ENCODE data around the gene SLC28A1.

SLC28A1 gene

GRCh38 chr15:84887938-84888337 lies 3.5 kb downstream of the SLC28A1 start:
- no peak overlapping the region for H3K4me2 ChIP-seq (ENCODE audit: insufficient read depth, low read length)
- TF ChIP-seq CTCF (IDR thresholded peaks at IDR 0.05; ENCODE audit: borderline replicate concordance, extremely low read depth, low read length, poor library complexity, severe bottlenecking) (no peak), EZH2 (IDR thresholded peaks at IDR 0.05; ENCODE audit: borderline replicate concordance, low read depth, low read length, severe bottlenecking) (no peak)
- no peaks in the 10 kb centered on the region for H3K4me1 ChIP-seq (ENCODE audit: insufficient read depth, low read length)
- H3K9ac ChIP-seq (ENCODE audit: low read depth, low read length), result no peak overlapping the region
- H2AFZ ChIP-seq (ENCODE audit: low read depth, low read length), result no peak overlapping the region
- H3K27ac ChIP-seq (ENCODE audit: low read length), result no peak overlapping the region
- no peak overlapping the region for H3K4me3 ChIP-seq (ENCODE audit: low read depth in 1 of 2, low read length in 2 of 2)
- DNase-seq, result no peak
- no peak for ATAC-seq (ENCODE audit: insufficient read depth, low read depth)
- no peaks in the 10 kb centered on the region for H3K27me3 ChIP-seq (ENCODE audit: insufficient read depth, low read length, poor library complexity)
- no peaks in the 10 kb centered on the region for H4K20me1 ChIP-seq (ENCODE audit: insufficient read depth, low read length)
- H3K79me2 ChIP-seq (ENCODE audit: insufficient read depth, low read length), result no peaks in the 10 kb centered on the region
- no peaks in the 10 kb centered on the region for H3K9me3 ChIP-seq (ENCODE audit: insufficient read depth, low read length, severe bottlenecking)
- H3K36me3 ChIP-seq (ENCODE audit: insufficient read depth, low read length), result no peaks in the 10 kb centered on the region

- Histone ChIP-seq H3K36me3 (ENCODE audit: insufficient read depth, low read length) (no peaks in the 10 kb centered on the region), H3K4me1 (ENCODE audit: insufficient read depth, low read length) (no peaks in the 10 kb centered on the region), H3K4me2 (ENCODE audit: insufficient read depth, low read length) (no peak overlapping the region), H3K4me3 (ENCODE audit: low read depth in 1 of 2, low read length in 2 of 2) (no peak overlapping the region), H3K79me2 (ENCODE audit: insufficient read depth, low read length) (no peaks in the 10 kb centered on the region), H4K20me1 (ENCODE audit: insufficient read depth, low read length) (no peaks in the 10 kb centered on the region), H3K9me3 (ENCODE audit: insufficient read depth, low read length, severe bottlenecking) (no peaks in the 10 kb centered on the region), H3K27me3 (ENCODE audit: insufficient read depth, low read length, poor library complexity) (no peaks in the 10 kb centered on the region), H2AFZ (ENCODE audit: low read depth, low read length) (no peak overlapping the region), H3K27ac (ENCODE audit: low read length) (no peak overlapping the region), H3K9ac (ENCODE audit: low read depth, low read length) (no peak overlapping the region)
- ATAC-seq (ENCODE audit: insufficient read depth, low read depth) (no peak), DNase-seq (no peak)
- TF ChIP-seq CTCF (IDR thresholded peaks at IDR 0.05; ENCODE audit: borderline replicate concordance, extremely low read depth, low read length, poor library complexity, severe bottlenecking) (no peak), EZH2 (IDR thresholded peaks at IDR 0.05; ENCODE audit: borderline replicate concordance, low read depth, low read length, severe bottlenecking) (no peak)
Measured at GRCh38 chr15:84888639-84889038, 4.2 kb downstream of the SLC28A1 start.

- Histone ChIP-seq H3K4me3 (ENCODE audit: low read depth in 1 of 2, low read length in 2 of 2) (no peak overlapping the region), H3K9ac (ENCODE audit: low read depth, low read length) (no peak overlapping the region), H4K20me1 (ENCODE audit: insufficient read depth, low read length) (no peaks in the 10 kb centered on the region), H3K27ac (ENCODE audit: low read length) (no peak overlapping the region), H3K4me2 (ENCODE audit: insufficient read depth, low read length) (no peak overlapping the region), H3K27me3 (ENCODE audit: insufficient read depth, low read length, poor library complexity) (no peaks in the 10 kb centered on the region), H3K9me3 (ENCODE audit: insufficient read depth, low read length, severe bottlenecking) (no peaks in the 10 kb centered on the region), H2AFZ (ENCODE audit: low read depth, low read length) (no peak overlapping the region), H3K4me1 (ENCODE audit: insufficient read depth, low read length) (no peaks in the 10 kb centered on the region), H3K36me3 (ENCODE audit: insufficient read depth, low read length) (no peaks in the 10 kb centered on the region), H3K79me2 (ENCODE audit: insufficient read depth, low read length) (no peaks in the 10 kb centered on the region)
- no peak for DNase-seq
- TF ChIP-seq CTCF (IDR thresholded peaks at IDR 0.05; ENCODE audit: borderline replicate concordance, extremely low read depth, low read length, poor library complexity, severe bottlenecking) (no peak), EZH2 (IDR thresholded peaks at IDR 0.05; ENCODE audit: borderline replicate concordance, low read depth, low read length, severe bottlenecking) (no peak)
- no peak for ATAC-seq (ENCODE audit: insufficient read depth, low read depth)
Measured at GRCh38 chr15:84889313-84889990, 5.0 kb downstream of the SLC28A1 start.

Measured in DND-41 (cell line).